ENCODE data around the gene PLCH1. TPM values are rescaled to one million over a fixed set of nuclear protein-coding genes. Genes with fewer than 3 reads are reported as not detected.

PLCH1 gene
- polyA plus RNA-seq, 1 experiment, result 0.04 TPM

GRCh38 chr3:155648013-155648591 is 96.8 kb downstream of the PLCH1 start:
- DNase-seq (ENCODE audit: low read depth, low spot score), result no peak
- Histone ChIP-seq H3K4me3 (ENCODE audit: low read depth, low read length) (no peak overlapping the region), H3K27ac (ENCODE audit: low read depth, low read length) (no peak overlapping the region), H3K9me3 (ENCODE audit: control insufficient read depth, insufficient read depth, low read length) (no peaks in the 10 kb centered on the region), H3K27me3 (ENCODE audit: control insufficient read depth, insufficient read depth, low read length) (no peaks in the 10 kb centered on the region)
- ChIA-PET CTCF (interaction anchor here (0.5 kb wide), 1 partner anchor 13 kb away, joined by 4 read pairs; no protein-coding TSS in a partner anchor), POLR2A (no interaction called here)
- TF ChIP-seq CTCF (IDR thresholded peaks at IDR 0.05; ENCODE audit: low read depth, low read length), result no peak

GRCh38 chr3:155647206-155647605 is 97.7 kb downstream of the PLCH1 start:
- no peaks in the 10 kb centered on the region for H3K9me3 ChIP-seq (ENCODE audit: control insufficient read depth, insufficient read depth, low read length)
- no peaks in the 10 kb centered on the region for H3K27me3 ChIP-seq (ENCODE audit: control insufficient read depth, insufficient read depth, low read length)
- no peak for TF ChIP-seq CTCF (IDR thresholded peaks at IDR 0.05; ENCODE audit: low read depth, low read length)
- H3K27ac ChIP-seq (ENCODE audit: low read depth, low read length), result no peak overlapping the region
- ChIA-PET POLR2A (no interaction called here), CTCF (no interaction called here)
- no peak overlapping the region for H3K4me3 ChIP-seq (ENCODE audit: low read depth, low read length)
- no peak for DNase-seq (ENCODE audit: low read depth, low spot score)

- Histone ChIP-seq H3K27me3 (ENCODE audit: control insufficient read depth, insufficient read depth, low read length) (no peaks in the 10 kb centered on the region), H3K4me3 (ENCODE audit: low read depth, low read length) (no peak overlapping the region), H3K27ac (ENCODE audit: low read depth, low read length) (no peak overlapping the region), H3K9me3 (ENCODE audit: control insufficient read depth, insufficient read depth, low read length) (no peaks in the 10 kb centered on the region)
- ChIA-PET POLR2A (no interaction called here), CTCF (no interaction called here)
- no peak for DNase-seq (ENCODE audit: low read depth, low spot score)
- TF ChIP-seq CTCF (IDR thresholded peaks at IDR 0.05; ENCODE audit: low read depth, low read length), result no peak
These were observed 98.2 kb downstream of the PLCH1 start for GRCh38 chr3:155646669-155647068.

GRCh38 chr3:155646128-155646527 is 98.7 kb downstream of the PLCH1 start:
- ChIA-PET CTCF (no interaction called here), POLR2A (no interaction called here)
- DNase-seq (ENCODE audit: low read depth, low spot score), result no peak
- TF ChIP-seq CTCF (IDR thresholded peaks at IDR 0.05; ENCODE audit: low read depth, low read length), result no peak
- no peak overlapping the region for H3K27ac ChIP-seq (ENCODE audit: low read depth, low read length)
- H3K9me3 ChIP-seq (ENCODE audit: control insufficient read depth, insufficient read depth, low read length), result no peaks in the 10 kb centered on the region
- H3K27me3 ChIP-seq (ENCODE audit: control insufficient read depth, insufficient read depth, low read length), result no peaks in the 10 kb centered on the region
- H3K4me3 ChIP-seq (ENCODE audit: low read depth, low read length), result no peak overlapping the region

- ChIA-PET CTCF (no interaction called here), POLR2A (no interaction called here)
- Histone ChIP-seq H3K9me3 (ENCODE audit: control insufficient read depth, insufficient read depth, low read length) (no peaks in the 10 kb centered on the region), H3K27me3 (ENCODE audit: control insufficient read depth, insufficient read depth, low read length) (no peaks in the 10 kb centered on the region), H3K27ac (ENCODE audit: low read depth, low read length) (no peak overlapping the region), H3K4me3 (ENCODE audit: low read depth, low read length) (no peak overlapping the region)
- no peak for DNase-seq (ENCODE audit: low read depth, low spot score)
- TF ChIP-seq CTCF (IDR thresholded peaks at IDR 0.05; ENCODE audit: low read depth, low read length), result no peak
These were observed 101.2 kb downstream of the PLCH1 start for GRCh38 chr3:155643581-155644165.
